ENCODE measurements around the gene SPATA45. TPM values are rescaled to one million over a fixed set of nuclear protein-coding genes. Genes with fewer than 3 reads are reported as not detected.

SPATA45 gene
- total RNA-seq, 4 donors from 2014 or later: not detected

- in situ Hi-C loops (cut with MboI; ENCODE audit: low sequenced_read_pairs in 4 of 4): loop anchor here (10.0 to 25.0 kb wide), 2 partner anchors 171 to 178 kb away; no protein-coding TSS in a partner anchor
- peaks cover 0 to 13% of the 10 kb centered on the region in 2 donors for H3K36me3 ChIP-seq
- ATAC-seq (no peak), DNase-seq (no peak)
- no peak overlapping the region for H3K4me3 ChIP-seq
- no peak overlapping the region for H3K27ac ChIP-seq
- no peak for TF ChIP-seq POLR2A (IDR thresholded peaks at IDR 0.05)
- TF ChIP-seq CTCF (IDR thresholded peaks at IDR 0.05 in 4 of 5, conservative IDR thresholded peaks at IDR 0.05 in 1 of 5): no peak
- intact Hi-C loops (cut with DNase I; ENCODE audit: low total_unique reads): no loop called here
- no peaks in the 10 kb centered on the region for H3K9me3 ChIP-seq
- H3K27me3 ChIP-seq: no peaks in the 10 kb centered on the region
- no peaks in the 10 kb centered on the region for H3K4me1 ChIP-seq
These were observed 30.7 kb downstream of the SPATA45 start for GRCh38 chr1:212816567-212817278.

- Histone ChIP-seq H3K4me1 (no peaks in the 10 kb centered on the region), H3K9me3 (no peaks in the 10 kb centered on the region), H3K27me3 (no peaks in the 10 kb centered on the region), H3K27ac (no peak overlapping the region), H3K36me3 (peaks cover 0 to 16% of the 10 kb centered on the region in 2 donors), H3K4me3 (no peak overlapping the region)
- DNase-seq: no peak
- peak in 1 of 5 experiments; percentile 44 for TF ChIP-seq CTCF (IDR thresholded peaks at IDR 0.05 in 4 of 5, conservative IDR thresholded peaks at IDR 0.05 in 1 of 5)
- no peak for TF ChIP-seq POLR2A (IDR thresholded peaks at IDR 0.05)
- in situ Hi-C loops (cut with MboI; ENCODE audit: low sequenced_read_pairs in 4 of 4): loop anchor here (10.0 to 25.0 kb wide), 2 partner anchors 173 to 180 kb away; no protein-coding TSS in a partner anchor
- no peak for ATAC-seq
- intact Hi-C loops (cut with DNase I; ENCODE audit: low total_unique reads): loop anchor here (1.0 kb wide), 1 partner anchor 181 kb away; no protein-coding TSS in a partner anchor
These were observed 32.7 kb downstream of the SPATA45 start for GRCh38 chr1:212814537-212815334.

- Histone ChIP-seq H3K27ac (no peak overlapping the region), H3K4me3 (no peak overlapping the region), H3K4me1 (no peaks in the 10 kb centered on the region), H3K27me3 (no peaks in the 10 kb centered on the region), H3K36me3 (peaks cover 0 to 59% of the 10 kb centered on the region in 2 donors), H3K9me3 (no peaks in the 10 kb centered on the region)
- no peak for DNase-seq
- TF ChIP-seq POLR2A (IDR thresholded peaks at IDR 0.05): no peak
- TF ChIP-seq CTCF (IDR thresholded peaks at IDR 0.05 in 4 of 5, conservative IDR thresholded peaks at IDR 0.05 in 1 of 5): no peak
- no peak for ATAC-seq
- in situ Hi-C loops (cut with MboI; ENCODE audit: low sequenced_read_pairs in 4 of 4) (loop anchor here in 2 of 4 donors (25.0 kb wide), 1 partner anchor 182 kb away; no protein-coding TSS in a partner anchor), intact Hi-C loops (cut with DNase I; ENCODE audit: low total_unique reads) (no loop called here)
These were observed 41.7 kb downstream of the SPATA45 start for GRCh38 chr1:212805767-212806166.

GRCh38 chr1:212797681-212798080, 49.8 kb downstream of the SPATA45 start:
- ATAC-seq (no peak), DNase-seq (no peak)
- H3K9me3 ChIP-seq: no peaks in the 10 kb centered on the region
- H3K36me3 ChIP-seq: peaks cover 0 to 46% of the 10 kb centered on the region in 2 donors
- intact Hi-C loops (cut with DNase I; ENCODE audit: low total_unique reads) (no loop called here), in situ Hi-C loops (cut with MboI; ENCODE audit: low sequenced_read_pairs in 4 of 4) (loop anchor here in 1 of 4 donors (10.0 kb wide), 2 partner anchors 133 to 217 kb away; partner anchors contain the start of gene ANGEL2)
- H3K27me3 ChIP-seq: no peaks in the 10 kb centered on the region
- no peak for TF ChIP-seq POLR2A (IDR thresholded peaks at IDR 0.05)
- no peak for TF ChIP-seq CTCF (IDR thresholded peaks at IDR 0.05 in 4 of 5, conservative IDR thresholded peaks at IDR 0.05 in 1 of 5)
- H3K27ac ChIP-seq: no peak overlapping the region
- H3K4me1 ChIP-seq: peaks cover 0 to 2% of the 10 kb centered on the region in 2 donors
- no peak overlapping the region for H3K4me3 ChIP-seq
